K562 (cell line): Measurements from ENCODE around the gene YIPF4. TPM values are rescaled to one million over a fixed set of nuclear protein-coding genes. Genes with fewer than 3 reads are reported as not detected.

Experiments used
- CREB5 ChIP-seq: fragments of 250-450 bp; sonication (Bioruptor Pico); IDR thresholded peaks from 2 replicates; pipeline ENCODE4 v1.5.0; 2020; ENCODE audit warnings: mild to moderate bottlenecking
- E2F5 ChIP-seq: sonication (generic); formaldehyde crosslinking; IDR thresholded peaks from 2 replicates; pipeline ENCODE4 v1.8.0; 2022; ENCODE audit warnings: mild to moderate bottlenecking, missing genetic modification reagents
- EP400 ChIP-seq: fragments of 450-650 bp; IDR thresholded peaks from 2 replicates; pipeline ENCODE4 v1.6.1; 2017; ENCODE audit warnings: antibody characterized with exemption, mild to moderate bottlenecking, moderate library complexity
- FOSL1 ChIP-seq: fragments of 200-800 bp; sonication (Bioruptor generic); conservative IDR thresholded peaks from 2 replicates; pipeline ENCODE4 v1.6.1; 2016; ENCODE audit warnings: missing genetic modification characterization, missing compliant biosample characterization
- KLF6 ChIP-seq: fragments of 250-450 bp; sonication (Bioruptor Pico); IDR thresholded peaks from 2 replicates; pipeline ENCODE4 v1.4.0; 2020; ENCODE audit warnings: mild to moderate bottlenecking, moderate library complexity, borderline replicate concordance
- NEUROD1 ChIP-seq: fragments of 150-350 bp; IDR thresholded peaks from 2 replicates; pipeline ENCODE4 v1.6.1; 2014; ENCODE audit warnings: borderline replicate concordance, low read length, low read depth; ENCODE audit not compliant: partially characterized antibody
- PCBP2 ChIP-seq: fragments of 200-400 bp; formaldehyde crosslinking; IDR thresholded peaks from 2 replicates; pipeline ENCODE4 v1.6.1; 2018; ENCODE audit warnings: low read length, low read depth, mild to moderate bottlenecking, moderate library complexity; ENCODE audit not compliant: poor library complexity, severe bottlenecking
- REST ChIP-seq, 2 experiments: fragments of 450-650 bp; formaldehyde crosslinking in 1 of 2; IDR thresholded peaks; 2 replicates each; pipeline versions ENCODE4 v1.4.0 to v1.6.1; 2014 to 2020; ENCODE audit warnings: mild to moderate bottlenecking in 2 of 2, borderline replicate concordance in 1 of 2, low read depth in 1 of 2
- ZBTB33 ChIP-seq: sonication (generic); formaldehyde crosslinking; IDR thresholded peaks from 2 replicates; pipeline ENCODE4 v1.8.1; 2023; ENCODE audit warnings: mild to moderate bottlenecking, missing genetic modification reagents
- polyA plus RNA-seq, 8 experiments: library from polyadenylated mRNA; depleted of rRNA in 4 of 8; stranded (reverse) in 5 of 8; unstranded in 3 of 8; fragments of >200 nt; fragmentation: Nextera tagmentation in 2 of 8; fragmentation: Illumina TruSeq in 1 of 8; extraction: Ambion mirVana in 2 of 8; extraction: Trizol in 1 of 8; gene quantifications; 2 replicates each; pipeline versions ENCODE4 v1.2.1 to v1.2.3, GENCODE V29; 2011 to 2014; ENCODE audit warnings: inconsistent platforms in 1 of 8, missing spikeins in 1 of 8
- total RNA-seq, 7 experiments: library from RNA; depleted of rRNA in 6 of 7; stranded (reverse); fragments of >200 nt in 6 of 7; fragmentation: Illumina TruSeq in 2 of 7; extraction: Trizol in 2 of 7; gene quantifications; 2 replicates each; pipeline versions ENCODE4 v1.2.1 to v1.2.3, GENCODE V29; 2011 to 2021; ENCODE audit warnings: low replicate concordance in 1 of 7

Gene YIPF4
- total and polyA plus RNA-seq, 9 of the 15 experiments (the other 6 are each of a cell fraction or from before 2014, with no cell fraction given): 4.9 to 46.9 (median 17.5) TPM

- peak; percentile 38; the same call in 1 of the 2 replicates for TF ChIP-seq REST (IDR thresholded peaks at IDR 0.05; ENCODE audit: borderline replicate concordance)
- no peak for TF ChIP-seq REST (CRISPR knock-in tag; IDR thresholded peaks at IDR 0.05; ENCODE audit: low read depth)
- peak; percentile 91 for TF ChIP-seq EP400
- peak; percentile 60 for TF ChIP-seq NEUROD1
- TF ChIP-seq FOSL1 (tag): no peak
- TF ChIP-seq CREB5 (CRISPR knock-in tag): no peak
- TF ChIP-seq KLF6 (CRISPR knock-in tag): peak; percentile 59; the same call in 1 of the 2 replicates
- TF ChIP-seq ZBTB33: no peak; the same call in 1 of the 2 replicates
- no peak for TF ChIP-seq E2F5 (CRISPR knock-in tag)
- no peak for TF ChIP-seq PCBP2
Measured at GRCh38 chr2:32356681-32357317, 79.1 kb downstream of the YIPF4 start, which contains the start of gene BIRC6 (continued).
